Cerebellar nuclear complex (tissue), 1 donor: Measurements from ENCODE around the gene SPPL2C.

Source experiments
- DNase-seq, 2 experiments: peaks; one replicate each; lab custom pipeline; 2025; lab: John Stamatoyannopoulos, UW

Gene SPPL2C

DNA sequence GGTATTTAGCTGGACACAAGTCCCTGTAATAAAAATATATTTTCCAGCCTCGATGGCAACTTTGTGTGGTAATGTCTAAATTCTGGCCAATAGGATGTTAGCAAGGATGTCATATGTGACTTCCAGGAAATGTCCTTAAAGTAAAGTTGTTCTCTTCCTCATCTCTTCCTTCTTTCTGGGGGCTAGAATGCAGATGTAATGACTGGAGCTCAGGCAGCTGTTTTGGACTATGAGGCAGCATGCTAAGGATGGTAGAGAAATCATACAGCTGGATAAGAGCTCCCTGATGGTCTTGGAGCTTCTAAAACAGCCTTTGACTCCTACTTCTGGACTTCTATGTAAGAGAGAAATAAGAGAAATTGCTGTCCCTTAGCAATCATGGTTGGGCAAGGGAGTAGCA is 32.8 kb downstream of the SPPL2C start:
- DNase-seq, result no peak

GRCh38 chr17:45883063-45883462 is 38.4 kb downstream of the SPPL2C start:
- no peak for DNase-seq

DNA sequence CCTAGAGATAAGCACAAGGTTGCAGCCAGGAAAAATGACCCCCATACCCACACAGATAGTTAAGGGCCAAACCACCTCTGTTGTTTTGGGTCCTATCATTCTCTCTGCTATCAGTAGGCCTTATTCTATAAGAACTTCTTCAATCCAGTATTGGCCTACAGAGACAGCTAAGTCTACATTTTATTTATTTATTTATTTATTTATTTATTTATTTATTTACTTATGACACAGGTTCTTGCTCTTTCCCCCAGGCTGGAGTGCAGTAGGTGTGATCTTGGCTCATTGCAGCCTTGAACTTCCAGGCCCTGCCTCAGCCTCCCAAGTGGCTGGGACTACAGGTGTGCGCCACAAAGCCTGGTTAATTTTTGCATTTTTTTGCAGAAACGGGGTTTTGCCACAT is 42.2 kb downstream of the SPPL2C start:
- no peak for DNase-seq

- DNase-seq, result no peak
These were observed 43.7 kb downstream of the SPPL2C start for GRCh38 chr17:45888392-45888791.

DNA sequence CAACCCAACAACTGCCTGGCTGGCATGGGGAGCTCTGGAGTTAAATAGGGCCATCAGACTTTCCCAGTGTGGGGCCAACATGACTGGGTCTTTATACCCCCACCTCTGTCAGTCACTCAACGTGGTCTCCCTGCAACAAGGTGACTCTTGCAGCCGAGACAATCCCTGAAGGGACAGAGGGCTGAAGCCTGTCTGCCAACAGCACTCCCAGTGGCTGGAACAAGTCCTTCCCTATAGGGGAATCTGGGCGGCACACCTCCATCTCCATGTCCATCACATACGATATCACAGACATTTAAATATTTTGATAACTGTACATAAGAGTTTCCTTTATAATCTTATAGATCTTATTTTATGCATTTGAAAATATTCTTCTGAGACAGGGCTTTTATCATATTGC is 44.9 kb downstream of the SPPL2C start:
- DNase-seq, result no peak

GRCh38 chr17:45893725-45894021 is 49.0 kb downstream of the SPPL2C start:
- DNase-seq, result no peak

DNA sequence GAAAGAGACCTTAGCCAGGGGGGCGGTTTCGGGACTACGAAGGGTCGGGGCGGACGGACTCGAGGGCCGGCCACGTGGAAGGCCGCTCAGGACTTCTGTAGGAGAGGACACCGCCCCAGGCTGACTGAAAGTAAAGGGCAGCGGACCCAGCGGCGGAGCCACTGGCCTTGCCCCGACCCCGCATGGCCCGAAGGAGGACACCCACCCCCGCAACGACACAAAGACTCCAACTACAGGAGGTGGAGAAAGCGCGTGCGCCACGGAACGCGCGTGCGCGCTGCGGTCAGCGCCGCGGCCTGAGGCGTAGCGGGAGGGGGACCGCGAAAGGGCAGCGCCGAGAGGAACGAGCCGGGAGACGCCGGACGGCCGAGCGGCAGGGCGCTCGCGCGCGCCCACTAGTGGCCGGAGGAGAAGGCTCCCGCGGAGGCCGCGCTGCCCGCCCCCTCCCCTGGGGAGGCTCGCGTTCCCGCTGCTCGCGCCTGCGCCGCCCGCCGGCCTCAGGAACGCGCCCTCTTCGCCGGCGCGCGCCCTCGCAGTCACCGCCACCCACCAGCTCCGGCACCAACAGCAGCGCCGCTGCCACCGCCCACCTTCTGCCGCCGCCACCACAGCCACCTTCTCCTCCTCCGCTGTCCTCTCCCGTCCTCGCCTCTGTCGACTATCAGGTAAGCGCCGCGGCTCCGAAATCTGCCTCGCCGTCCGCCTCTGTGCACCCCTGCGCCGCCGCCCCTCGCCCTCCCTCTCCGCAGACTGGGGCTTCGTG is 49.5 kb downstream of the SPPL2C start, which contains the start of gene MAPT:
TSS of gene MAPT (plus strand) at position 533 of the 763 bp plus-strand sequence. CDS start 67,784 bp downstream, outside the sequence.
- peak; percentile 50 to 57 for DNase-seq

- no peak for DNase-seq
These were observed 50.8 kb downstream of the SPPL2C start for GRCh38 chr17:45895304-45895968.

DNA sequence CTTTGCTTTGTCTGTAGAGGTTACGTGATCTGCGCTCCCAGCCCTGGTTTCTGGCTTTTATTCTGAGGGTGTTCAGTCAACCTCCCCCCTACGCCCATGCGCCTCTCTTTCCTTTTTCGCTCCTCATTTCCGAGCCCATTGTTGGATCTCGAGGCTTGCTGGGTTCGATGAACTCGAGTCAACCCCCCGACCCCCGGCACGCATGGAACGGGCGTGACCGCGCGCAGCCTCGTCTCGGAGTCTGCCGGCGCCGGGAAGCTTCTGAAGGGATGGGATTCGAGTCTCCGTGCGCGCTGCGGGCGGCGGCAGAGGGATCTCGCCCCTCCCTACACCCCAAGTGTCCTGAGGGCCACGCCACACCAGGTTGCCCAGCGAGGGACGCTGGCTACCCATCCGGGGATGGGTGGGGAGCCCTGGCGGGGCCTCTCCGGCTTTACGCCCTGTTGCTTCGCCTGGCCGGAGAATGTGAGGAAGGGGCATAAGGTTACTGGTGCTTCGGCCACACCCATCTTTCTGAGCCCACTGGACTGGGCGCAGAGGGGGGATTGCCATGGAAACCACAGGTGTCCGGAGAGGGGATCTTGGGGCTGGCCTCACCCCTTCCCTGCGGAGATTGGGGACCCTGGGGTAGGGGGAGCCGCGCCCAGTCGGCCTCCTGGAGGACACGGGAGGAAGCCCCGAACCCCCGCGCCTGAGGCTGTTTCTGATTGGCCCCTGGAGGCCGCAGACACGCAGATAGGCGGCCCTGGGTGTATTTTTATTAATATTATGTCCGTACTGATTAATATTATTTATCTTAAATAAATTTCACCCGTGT is 51.5 kb downstream of the SPPL2C start:
- DNase-seq, result no peak
